GM18907 (cell line): ENCODE measurements around the gene ORC4.
A peak's percentile ranks its signal among the peaks of the same experiment; 100 is the strongest.

ENCODE experiments used
- ATAC-seq: cut with Tn5 transposase; IDR thresholded peaks from one replicate; pipeline ENCODE4 v1.9.1; 2021; ENCODE audit warnings: mild to moderate bottlenecking, moderate library complexity; ENCODE audit not compliant: unreplicated experiment

Gene ORC4

GRCh38 chr2:147937744-147938349 is 82.7 kb downstream of the ORC4 start:
- ATAC-seq, result peak; percentile 73

- no peak for ATAC-seq
Observed at GRCh38 chr2:147934881-147935620, 85.5 kb downstream of the ORC4 start.

- no peak for ATAC-seq
Observed at GRCh38 chr2:147933931-147934330, 86.6 kb downstream of the ORC4 start.

- no peak for ATAC-seq
Observed at GRCh38 chr2:147927053-147927588, 93.4 kb downstream of the ORC4 start.

- no peak for ATAC-seq
Observed at GRCh38 chr2:147925886-147926285, 94.7 kb downstream of the ORC4 start.

GRCh38 chr2:147924647-147925046 is 95.9 kb downstream of the ORC4 start:
- no peak for ATAC-seq

- ATAC-seq, result no peak
Observed at GRCh38 chr2:147923846-147924245, 96.7 kb downstream of the ORC4 start.

GRCh38 chr2:147917161-147917560 is 103.4 kb downstream of the ORC4 start:
- no peak for ATAC-seq

GRCh38 chr2:147916723-147917122 is 103.8 kb downstream of the ORC4 start:
- ATAC-seq, result no peak

GRCh38 chr2:147916067-147916466 is 104.5 kb downstream of the ORC4 start:
- no peak for ATAC-seq

GRCh38 chr2:147913701-147914480 is 106.6 kb downstream of the ORC4 start:
- no peak for ATAC-seq

- ATAC-seq, result no peak
Observed at GRCh38 chr2:147910990-147911473, 109.5 kb downstream of the ORC4 start.

- ATAC-seq, result no peak
Observed at GRCh38 chr2:147909178-147909577, 111.4 kb downstream of the ORC4 start.

- ATAC-seq, result no peak
Observed at GRCh38 chr2:147904051-147904450, 116.5 kb downstream of the ORC4 start.

GRCh38 chr2:147888680-147889079 is 131.9 kb downstream of the ORC4 start:
- peak; percentile 62 for ATAC-seq

GRCh38 chr2:147886136-147886535 is 134.4 kb downstream of the ORC4 start:
- ATAC-seq, result no peak

- ATAC-seq, result no peak
Observed at GRCh38 chr2:147884830-147885229, 135.7 kb downstream of the ORC4 start.

- no peak for ATAC-seq
Observed at GRCh38 chr2:147882631-147883030, 137.9 kb downstream of the ORC4 start.
